Pulmonary artery endothelial cell (primary cell): Measurements from ENCODE around the gene BICDL1. TPM values are rescaled to one million over a fixed set of nuclear protein-coding genes. Genes with fewer than 3 reads are reported as not detected.
A peak's percentile ranks its signal among the peaks of the same experiment; 100 is the strongest.
"Not testable (repeated sequence)": the region's sequence is repeated elsewhere in the genome, so short reads cannot be mapped to it uniquely, and the experiment has no call there.

Experiments
- DNase-seq: peaks from one replicate; pipeline ENCODE4 v3.0.0-alpha.2; 2011; ENCODE audit warnings: low read depth, low spot score
- total RNA-seq: library from RNA; depleted of rRNA; stranded (reverse); fragments of >200 nt; gene quantifications from 2 replicates; pipeline ENCODE4 v1.2.3, GENCODE V29; 2014

Gene BICDL1, protein sequence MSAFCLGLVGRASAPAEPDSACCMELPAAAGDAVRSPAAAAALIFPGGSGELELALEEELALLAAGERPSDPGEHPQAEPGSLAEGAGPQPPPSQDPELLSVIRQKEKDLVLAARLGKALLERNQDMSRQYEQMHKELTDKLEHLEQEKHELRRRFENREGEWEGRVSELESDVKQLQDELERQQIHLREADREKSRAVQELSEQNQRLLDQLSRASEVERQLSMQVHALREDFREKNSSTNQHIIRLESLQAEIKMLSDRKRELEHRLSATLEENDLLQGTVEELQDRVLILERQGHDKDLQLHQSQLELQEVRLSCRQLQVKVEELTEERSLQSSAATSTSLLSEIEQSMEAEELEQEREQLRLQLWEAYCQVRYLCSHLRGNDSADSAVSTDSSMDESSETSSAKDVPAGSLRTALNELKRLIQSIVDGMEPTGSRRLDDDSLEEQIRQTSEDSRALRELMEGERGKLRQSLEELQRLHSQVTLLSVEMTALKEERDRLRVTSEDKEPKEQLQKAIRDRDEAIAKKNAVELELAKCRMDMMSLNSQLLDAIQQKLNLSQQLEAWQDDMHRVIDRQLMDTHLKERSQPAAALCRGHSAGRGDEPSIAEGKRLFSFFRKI
- total RNA-seq, result 0.07 TPM in 1 of 2 replicates, not detected in the other

DNA sequence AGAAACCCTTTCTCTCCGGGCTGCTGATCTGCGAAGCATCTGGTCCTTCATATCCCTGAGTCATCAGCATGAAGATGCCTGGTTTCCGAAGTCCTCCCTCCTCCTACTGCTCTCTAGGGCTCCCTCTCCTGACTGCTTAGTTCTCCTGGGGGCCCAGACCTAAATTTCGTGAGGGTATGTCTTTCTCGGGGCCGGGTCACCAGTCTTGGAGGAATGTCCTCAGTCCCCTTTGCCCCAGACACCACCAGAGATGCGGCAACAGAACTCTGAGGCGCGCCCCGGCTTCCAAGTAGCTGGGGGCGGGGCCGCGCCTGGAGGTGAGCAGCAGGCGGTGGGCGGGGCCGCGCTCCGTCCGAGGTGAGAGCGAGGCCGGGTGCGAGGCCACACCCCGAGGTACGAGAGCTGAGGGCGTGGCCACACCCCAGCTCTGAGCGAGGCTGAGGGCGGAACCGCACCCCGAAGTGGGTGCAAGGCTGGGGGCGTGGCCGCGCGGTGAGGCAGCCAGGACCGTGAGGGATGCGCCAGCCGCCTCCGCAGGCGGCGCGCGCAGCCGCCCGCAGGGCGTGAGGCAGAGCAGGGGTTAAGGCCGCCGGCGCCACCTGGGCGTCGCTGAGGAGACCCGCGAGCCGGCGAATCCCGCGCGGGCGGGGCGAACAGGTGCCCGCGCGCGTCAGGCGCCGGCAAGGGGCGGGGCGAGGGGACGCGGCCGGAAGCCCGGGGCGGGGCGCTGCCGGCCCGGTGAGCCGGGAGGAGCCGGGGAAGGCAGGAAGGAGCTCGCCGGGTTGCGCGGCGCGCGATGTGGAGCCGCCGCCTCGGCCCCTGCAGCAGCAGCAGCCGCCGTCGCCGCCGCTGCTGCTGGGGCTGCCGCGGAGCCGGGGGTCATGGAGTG is at the start of gene BICDL1:
Gene BICDL1, plus strand, starts transcription at position 765 of the 889 bp plus-strand sequence. CDS start 633 bp downstream, outside the sequence.
- no peak for DNase-seq

DNA sequence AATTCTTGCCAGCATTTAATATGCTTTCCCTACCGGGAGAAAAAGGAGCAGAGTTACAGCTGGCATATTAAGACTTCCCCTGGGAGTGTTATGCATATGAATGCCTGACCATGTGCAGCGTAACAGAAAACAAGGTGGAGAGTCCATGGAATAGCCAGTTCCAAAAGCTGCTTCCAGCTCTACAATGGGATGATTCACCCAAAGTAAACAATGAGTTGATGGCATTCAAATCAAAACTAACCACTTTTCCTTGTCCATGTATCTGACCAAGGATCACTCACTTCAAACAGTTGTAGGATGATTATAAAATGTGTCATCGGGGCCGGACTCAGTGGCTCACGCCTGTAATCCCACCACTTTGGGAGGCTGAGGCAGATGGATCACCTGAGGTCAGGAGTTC is 48.1 kb upstream of the BICDL1 start:
- DNase-seq, result peak; percentile 7

DNA sequence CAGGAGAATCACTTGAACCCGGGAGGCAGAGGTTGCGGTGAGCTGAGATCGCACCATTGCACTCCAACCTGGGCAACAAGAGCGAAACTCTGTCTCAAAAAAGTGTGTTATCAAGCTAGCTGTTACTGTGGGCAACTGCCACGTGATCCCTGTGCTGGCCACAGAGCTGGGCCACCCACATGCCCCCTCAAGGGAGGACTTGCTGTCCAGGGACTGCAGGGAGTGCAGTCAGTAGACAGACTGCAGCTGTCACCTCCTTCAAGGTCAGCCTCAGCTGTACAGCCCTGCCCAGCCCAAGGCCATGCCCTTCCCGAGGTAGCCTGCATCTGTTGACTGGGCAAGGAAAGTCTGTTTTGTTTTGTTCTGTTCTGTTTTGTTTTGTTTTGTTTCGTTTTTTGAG is 46.6 kb upstream of the BICDL1 start:
- DNase-seq, result no peak

DNA sequence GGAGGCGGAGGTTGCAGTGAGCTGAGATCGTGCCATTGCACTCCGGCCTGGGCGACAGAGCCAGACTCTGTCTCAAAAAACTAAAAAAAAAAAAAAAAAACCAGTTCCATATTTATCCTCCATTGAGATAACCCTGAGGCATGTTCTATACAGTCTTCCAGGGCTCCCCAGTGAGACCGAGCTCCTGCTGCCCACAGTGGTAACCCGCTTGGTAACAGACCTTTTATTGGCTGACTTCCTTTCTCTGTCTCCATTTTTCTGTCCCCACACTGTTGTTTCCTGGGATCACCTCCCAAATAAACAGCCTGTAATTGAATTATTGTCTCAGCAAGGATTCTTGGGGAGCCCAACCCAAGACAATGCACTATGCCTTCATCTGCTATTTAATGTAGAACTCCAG is 42.8 kb upstream of the BICDL1 start:
- no peak for DNase-seq

DNA sequence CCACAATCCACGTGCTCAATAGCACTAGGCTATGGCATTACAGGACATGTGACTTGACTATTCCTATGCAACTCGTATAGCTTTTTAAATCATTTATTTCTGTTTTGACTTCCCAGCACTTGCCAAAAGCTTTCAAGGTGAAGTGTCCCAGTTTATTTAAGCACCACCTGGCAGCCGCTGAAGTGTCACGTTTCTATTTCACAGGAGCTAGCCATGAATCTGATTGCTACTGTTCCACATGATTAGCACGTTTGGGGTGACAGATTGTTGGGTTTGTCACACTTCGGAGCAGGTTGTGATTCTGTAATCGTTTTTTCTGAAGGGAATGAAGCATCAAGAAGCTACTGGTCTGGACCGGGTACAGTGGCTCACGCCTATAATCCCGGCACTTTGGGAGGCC is 39.9 kb upstream of the BICDL1 start:
- no peak for DNase-seq

DNA sequence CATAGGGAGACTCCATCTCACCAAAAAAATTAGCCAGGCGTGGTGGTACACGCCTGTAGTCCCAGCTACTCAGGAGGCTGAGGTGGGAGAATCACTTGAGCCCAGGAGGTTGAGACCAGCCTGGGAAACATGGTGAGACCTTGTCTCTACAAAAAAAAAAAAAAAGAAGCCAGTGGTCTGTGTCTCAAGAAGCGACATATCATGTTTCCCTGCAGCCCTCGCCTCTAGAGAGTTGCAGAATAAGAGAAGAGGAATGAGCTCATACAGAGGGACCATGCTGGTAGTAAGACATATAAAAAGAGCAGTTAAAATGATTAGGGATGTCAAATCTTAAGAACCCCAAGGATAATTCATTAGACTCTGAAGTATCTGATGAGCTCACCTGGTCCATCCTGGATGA is 39.4 kb upstream of the BICDL1 start:
- no peak for DNase-seq

DNA sequence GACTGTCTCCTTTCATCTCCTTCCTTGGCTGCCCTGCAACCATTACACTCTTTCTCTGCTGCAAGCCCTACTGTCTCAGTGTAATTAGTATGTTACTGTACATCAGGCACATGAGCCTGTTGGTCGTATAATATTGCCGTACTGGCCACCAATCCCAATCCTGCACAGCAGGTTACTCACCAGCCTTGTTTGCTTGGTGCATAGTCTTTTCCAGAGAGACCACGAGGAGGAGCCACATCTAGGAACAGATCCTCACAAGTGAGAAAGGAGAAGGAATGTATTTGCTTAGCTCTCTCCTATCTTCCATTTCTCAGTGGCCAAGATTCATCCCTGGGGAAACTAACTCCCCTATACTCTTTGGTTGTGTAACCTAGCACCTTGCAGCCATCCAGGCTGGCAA is 33.0 kb upstream of the BICDL1 start:
- no peak for DNase-seq

DNA sequence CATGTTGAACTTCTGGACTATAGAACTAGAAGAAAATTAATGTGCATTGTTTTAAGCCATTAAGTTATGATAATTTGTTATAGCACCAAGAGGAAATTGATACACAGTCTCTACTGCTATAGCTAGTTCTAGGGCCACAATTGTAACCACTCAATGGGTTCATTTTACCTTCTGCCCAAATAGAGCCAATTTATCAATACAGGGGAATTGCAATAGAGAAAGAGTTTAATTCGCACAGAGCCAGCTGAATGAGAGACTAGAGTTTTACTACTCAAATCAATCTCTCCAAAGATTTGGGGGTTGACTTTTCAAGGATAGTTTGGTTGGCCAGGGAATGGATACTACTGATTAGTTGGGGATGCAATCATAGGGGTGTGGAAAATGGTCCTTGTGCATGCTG is 31.9 kb upstream of the BICDL1 start:
- no peak for DNase-seq

DNA sequence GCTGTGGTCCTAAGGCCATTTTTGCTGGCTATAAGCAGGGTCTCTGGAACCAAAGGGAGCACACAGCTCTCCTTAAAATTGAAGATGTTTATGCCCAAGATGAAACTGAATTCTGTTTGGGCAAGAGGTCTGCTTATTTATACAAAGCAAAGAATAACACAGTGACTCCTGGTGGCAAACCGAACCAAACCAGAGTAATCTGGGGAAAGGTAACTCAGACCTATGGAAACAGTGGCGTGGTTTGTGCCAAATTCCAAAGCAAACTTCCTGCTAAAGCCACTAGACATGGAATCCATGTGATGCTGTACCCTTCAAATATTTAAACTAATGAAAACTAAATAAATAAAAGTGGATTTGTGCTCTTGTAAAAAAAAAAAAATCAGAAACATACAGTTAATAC is 29.6 kb upstream of the BICDL1 start:
- DNase-seq, result no peak

DNA sequence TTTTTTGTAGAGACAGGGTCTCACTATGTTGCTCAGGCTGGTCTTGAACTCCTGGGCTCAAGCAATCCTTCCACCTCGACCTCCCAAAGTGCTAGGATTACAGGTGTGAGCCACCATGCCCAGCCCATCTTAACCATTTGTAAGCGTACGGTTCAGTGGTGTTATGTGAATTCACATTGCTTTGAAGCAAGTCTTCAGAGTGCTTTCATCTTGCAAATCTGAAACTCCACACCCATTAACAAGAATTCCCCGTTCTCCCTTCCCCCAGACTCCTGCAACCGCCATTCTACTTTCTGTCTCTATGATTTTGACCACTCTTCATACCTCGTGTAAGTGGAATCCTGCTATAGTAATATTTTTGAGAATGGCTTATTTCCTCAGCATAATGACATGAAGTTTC is 24.9 kb upstream of the BICDL1 start:
- no peak for DNase-seq

DNA sequence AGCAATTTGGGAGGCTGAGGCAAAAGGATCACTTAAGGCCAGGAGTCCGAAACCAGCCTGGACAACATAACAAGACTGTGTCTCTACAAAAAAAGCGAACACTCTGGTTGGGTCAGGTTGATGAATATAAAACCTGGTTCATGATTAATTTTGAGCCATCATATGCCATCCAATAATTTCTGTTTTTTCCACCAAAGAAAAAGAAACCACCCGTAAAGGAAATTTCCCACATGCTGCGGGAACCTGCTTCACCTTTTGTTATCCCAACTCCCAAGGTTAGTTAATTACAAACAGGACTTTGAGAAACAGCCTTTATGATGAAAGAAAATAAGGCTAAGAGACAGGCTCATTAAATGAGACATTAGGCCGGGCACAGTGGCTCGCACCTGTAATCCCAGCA is 24.1 kb upstream of the BICDL1 start:
- DNase-seq, result no peak

DNA sequence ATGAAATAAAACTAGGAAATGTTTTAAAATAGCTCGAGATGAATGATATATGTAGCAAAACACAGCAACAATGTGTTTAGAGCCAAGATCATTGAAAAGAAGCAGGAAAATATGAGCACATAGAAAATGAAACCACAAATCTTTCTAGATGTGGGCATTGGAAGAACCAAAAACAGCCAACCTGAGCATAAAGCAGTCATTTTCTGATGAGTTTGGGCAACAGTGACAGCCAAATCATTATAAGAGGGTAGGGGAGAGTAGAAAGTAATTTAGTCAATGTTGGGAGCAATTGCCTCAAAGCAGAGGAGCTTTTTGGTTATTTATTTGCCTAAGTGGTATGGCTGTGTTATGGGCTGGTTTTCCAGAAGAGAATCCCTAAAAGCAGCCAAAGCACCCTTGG is 8.8 kb upstream of the BICDL1 start:
- DNase-seq, result no peak

DNA sequence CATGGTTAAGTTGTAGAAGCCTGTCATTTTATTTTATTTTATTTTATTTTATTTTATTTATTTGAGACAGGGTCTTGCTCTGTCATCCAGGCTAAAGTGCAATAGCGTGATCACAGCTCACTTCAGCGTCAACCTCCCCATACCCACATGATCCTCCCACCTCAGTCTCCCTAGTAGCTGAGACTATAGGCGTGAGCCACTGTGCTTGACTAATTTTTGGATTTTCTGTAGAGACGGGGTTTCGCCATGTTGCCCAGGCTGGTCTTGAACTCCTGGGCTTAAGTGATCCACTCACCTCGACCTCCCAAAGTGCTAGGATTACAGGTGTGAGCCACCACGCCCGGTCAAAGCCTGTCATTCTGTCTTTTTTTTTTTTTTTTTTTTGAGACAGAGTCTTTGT is 8.3 kb upstream of the BICDL1 start:
- not testable (repeated sequence) for DNase-seq

DNA sequence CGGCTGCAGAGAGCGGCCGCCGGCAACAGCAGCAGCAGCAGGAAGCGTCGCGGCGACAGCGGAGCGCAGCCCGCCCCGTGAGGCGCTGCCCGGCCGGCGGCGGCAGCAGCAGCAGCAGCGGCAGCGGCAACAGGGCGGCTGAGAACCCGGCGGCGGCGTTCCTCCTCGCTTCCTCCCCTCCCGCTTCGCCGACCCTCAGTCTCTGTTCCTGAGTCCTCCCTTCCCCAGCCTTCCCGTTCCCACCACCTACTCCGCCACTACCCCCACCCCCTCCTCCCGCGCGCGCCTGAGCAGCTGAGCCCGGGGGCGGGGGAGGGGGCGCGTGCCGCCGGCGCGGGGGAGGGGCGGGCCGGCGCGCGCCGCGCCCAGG is 310 bp downstream of the BICDL1 start:
- no peak for DNase-seq

DNA sequence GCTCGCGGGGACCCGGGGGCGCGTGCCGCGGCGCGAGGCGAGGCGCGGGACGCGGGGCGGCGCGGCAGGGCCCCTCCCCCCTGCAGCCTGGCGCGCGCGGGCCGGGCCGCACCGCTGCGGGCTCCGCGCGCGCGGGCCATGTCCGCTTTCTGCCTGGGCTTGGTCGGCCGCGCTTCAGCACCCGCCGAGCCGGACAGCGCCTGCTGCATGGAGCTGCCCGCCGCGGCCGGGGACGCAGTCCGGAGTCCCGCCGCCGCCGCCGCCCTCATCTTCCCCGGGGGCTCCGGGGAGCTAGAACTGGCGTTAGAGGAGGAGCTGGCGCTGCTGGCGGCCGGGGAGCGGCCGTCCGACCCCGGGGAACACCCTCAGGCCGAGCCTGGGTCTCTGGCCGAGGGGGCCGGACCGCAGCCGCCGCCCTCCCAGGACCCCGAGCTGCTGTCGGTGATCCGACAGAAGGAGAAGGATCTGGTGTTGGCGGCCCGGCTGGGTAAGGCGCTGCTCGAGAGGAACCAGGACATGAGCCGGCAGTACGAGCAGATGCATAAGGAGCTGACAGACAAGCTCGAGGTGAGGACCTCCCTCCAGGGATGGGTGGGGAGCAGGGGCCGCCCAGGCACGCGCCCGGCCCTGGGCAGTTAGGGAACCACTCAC is 820 bp downstream of the BICDL1 start:
- peak; percentile 11 for DNase-seq

DNA sequence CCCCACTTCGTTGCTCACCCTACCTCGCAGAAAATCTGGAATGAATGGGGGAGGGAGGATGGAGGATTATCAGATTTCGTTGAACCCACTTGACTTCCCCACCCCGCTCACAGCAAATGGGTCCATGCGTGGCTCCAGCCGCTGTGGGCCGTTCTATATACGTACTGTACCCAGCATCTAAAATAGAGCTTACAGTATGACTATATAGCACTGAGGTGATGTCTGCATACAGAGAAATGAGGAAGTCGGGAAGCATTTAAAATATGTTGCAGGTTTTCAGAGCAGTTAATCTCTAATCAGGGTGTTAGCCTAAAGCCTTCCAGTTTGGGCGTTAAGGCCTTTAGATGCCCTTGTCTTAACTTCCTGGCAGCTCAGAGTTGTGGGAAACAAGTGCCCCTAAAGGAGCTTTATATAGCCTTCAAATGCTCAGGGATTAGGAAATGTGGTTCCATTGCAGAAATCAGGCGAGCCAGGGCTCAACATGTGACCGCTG is 1.4 kb downstream of the BICDL1 start:
- no peak for DNase-seq

DNA sequence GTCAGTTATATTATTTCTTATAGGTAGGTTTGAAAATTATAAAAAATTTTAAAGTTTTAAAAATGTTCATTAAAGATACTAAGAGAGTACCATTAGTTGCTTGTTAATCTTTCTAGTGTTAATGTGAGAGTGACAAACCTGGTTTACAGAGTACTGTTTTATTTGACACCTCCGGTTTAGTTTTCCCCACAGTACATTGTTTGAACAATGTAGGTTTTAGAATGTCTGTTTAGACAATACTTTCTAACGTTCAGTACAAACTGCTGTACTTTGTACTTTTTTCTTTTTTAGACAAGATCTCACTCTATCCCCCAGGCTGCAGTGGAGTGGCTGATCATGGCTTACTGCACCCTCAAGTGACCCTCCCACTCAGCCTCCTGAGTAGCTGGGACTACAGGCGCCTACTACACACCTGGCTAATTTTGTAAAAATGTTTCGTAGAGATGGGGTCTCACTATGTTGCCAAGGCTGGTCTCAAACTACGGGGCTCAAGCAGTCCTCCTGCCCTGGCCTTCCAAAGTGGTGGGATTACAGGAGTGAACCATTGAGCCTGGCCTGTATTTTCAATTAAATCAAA is 3.2 kb downstream of the BICDL1 start:
- no peak for DNase-seq

DNA sequence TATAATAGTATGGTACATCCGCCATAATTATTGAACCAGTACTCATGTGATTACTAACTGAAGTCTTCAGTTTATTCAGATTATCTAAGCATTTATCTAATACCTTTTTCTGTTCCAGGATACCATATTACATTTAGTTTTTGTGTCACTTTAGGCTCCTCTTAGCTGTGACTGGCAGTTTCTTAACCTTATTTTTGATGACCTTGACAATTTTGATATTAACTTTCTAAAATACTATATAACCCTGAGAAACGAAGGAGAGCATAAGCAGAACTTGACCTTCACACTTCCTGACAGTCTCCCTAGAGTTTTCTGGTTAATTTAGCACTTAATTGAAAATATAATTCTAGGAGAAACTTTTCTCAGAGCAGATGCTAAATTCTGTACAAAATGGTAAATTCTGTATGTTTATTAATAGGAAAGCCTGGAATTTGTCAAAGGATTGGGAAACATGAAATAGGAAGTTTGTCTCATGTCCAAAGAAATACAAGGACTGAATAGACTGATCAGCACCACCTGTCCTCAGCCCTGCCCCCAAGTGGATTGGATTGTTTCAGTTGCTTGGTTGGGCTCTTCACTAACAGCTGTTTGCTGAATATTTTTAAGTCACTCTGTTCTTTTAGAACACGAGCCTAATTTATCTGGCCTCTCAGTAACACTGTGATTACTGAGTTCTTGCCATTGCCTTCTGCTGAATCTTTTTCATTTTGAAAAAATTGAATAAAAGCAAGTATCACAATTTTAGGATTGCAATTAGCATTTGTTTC is 6.0 kb downstream of the BICDL1 start:
- no peak for DNase-seq

DNA sequence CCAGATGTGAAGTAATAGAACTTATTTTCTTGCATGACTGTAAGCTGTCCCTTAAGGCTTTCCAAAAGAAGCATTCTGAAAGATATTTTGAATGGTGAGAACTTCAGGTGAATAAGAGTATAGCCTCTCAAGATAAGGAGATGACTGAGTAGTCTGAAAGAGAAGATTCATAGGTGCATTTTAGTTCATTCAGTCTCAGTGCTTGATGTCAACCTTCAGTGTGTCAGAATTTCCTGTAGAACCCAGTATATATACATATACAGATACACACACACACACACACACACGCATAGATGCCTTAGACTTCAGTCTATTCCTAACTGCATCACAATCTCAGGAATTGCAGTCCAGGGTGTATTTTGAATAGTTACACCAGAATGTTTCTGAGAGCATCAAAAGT is 7.4 kb downstream of the BICDL1 start:
- DNase-seq, result no peak

DNA sequence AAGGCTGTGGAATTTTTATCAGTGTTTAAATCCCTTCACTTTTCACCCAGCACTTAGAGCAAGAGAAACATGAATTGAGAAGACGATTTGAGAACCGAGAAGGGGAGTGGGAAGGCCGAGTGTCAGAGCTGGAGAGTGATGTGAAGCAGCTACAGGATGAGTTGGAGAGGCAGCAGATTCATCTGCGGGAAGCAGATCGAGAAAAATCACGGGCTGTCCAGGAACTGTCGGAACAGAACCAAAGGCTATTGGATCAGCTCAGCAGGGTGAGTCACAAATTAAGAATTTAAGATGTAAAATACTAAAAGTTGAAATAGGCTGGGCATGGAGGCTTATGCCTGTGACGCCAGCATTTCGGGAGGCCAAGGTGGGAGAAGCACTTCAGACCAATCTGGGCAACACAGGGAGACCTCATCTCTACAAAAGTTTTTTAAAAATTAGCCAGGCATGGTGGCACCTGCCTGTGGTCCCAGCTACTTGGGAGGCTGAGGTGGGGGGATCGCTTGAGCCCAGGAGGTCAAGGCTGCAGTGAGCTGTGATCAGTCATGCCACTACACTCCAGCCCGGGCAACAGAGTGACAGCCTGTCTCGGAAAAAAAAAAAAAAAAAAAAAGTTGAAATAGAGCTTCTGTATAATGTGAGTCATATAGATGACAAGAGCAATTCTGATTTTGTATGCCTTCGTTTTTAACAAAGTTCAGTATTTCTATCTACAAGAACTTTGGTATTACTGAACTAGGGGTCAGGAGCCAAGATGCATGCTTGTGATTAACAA is 9.6 kb downstream of the BICDL1 start:
- no peak for DNase-seq
